Measurements from ENCODE around the gene CACNA1S. TPM values are rescaled to one million over a fixed set of nuclear protein-coding genes. Genes with fewer than 3 reads are reported as not detected.

Gene CACNA1S
- total RNA-seq, 1 donor from 2014 or later = 0.07 TPM

DNA sequence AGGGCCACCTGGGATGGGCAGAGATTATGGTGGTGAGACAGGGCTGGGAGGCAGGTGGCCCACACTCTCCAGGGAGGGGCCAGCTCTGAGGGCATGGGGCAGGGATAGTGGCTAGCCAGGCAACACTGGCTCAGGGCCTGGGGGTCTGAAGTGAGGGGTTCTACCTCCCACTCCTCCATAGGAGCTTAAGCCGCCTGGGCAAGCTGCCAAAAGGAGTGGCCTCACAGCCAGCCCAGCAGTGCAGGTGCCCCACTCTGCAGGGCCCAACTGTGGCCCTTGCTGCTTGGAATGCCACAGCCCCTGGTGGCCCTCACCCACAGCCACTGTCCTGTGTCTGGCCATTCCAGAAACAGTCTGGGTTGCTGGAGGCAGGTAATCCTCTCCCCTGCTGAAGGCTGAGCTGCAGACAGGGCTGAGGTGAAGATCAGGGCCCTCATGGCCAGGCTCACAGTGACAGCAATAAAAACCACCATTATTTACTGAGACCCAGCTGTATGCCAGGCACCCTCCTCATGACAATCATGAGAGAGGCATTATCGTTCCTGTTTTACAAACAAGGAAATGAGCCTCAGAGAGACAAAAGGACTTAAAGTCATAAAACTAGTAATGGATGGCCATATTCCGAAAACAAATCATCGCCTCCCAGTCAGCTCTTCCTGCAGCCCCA lies 119.7 kb downstream of the CACNA1S start:
- DNase-seq (ENCODE audit: low read depth, low spot score) = no peak
- peaks cover 7% of the 10 kb centered on the region for H3K36me3 Mint-ChIP-seq (ENCODE audit: low read depth)
- no peaks in the 10 kb centered on the region for H3K9me3 Mint-ChIP-seq
- no peak overlapping the region for H3K27ac Mint-ChIP-seq (ENCODE audit: unreplicated experiment)
- no peak overlapping the region for H3K4me3 Mint-ChIP-seq
- TF ChIP-seq, protein P1, sequence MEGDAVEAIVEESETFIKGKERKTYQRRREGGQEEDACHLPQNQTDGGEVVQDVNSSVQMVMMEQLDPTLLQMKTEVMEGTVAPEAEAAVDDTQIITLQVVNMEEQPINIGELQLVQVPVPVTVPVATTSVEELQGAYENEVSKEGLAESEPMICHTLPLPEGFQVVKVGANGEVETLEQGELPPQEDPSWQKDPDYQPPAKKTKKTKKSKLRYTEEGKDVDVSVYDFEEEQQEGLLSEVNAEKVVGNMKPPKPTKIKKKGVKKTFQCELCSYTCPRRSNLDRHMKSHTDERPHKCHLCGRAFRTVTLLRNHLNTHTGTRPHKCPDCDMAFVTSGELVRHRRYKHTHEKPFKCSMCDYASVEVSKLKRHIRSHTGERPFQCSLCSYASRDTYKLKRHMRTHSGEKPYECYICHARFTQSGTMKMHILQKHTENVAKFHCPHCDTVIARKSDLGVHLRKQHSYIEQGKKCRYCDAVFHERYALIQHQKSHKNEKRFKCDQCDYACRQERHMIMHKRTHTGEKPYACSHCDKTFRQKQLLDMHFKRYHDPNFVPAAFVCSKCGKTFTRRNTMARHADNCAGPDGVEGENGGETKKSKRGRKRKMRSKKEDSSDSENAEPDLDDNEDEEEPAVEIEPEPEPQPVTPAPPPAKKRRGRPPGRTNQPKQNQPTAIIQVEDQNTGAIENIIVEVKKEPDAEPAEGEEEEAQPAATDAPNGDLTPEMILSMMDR (conservative IDR thresholded peaks at IDR 0.05) = no peak
- no peaks in the 10 kb centered on the region for H3K27me3 Mint-ChIP-seq (ENCODE audit: low read depth)
- peaks cover 11% of the 10 kb centered on the region for H3K4me1 Mint-ChIP-seq

GRCh38 chr1:200991097-200991614 lies 121.1 kb downstream of the CACNA1S start:
- H3K9me3 Mint-ChIP-seq = no peaks in the 10 kb centered on the region
- no peaks in the 10 kb centered on the region for H3K27me3 Mint-ChIP-seq (ENCODE audit: low read depth)
- H3K36me3 Mint-ChIP-seq (ENCODE audit: low read depth) = peaks cover 4% of the 10 kb centered on the region
- TF ChIP-seq, protein P1 (conservative IDR thresholded peaks at IDR 0.05) = no peak
- peak overlapping the region; percentile 43 for H3K27ac Mint-ChIP-seq (ENCODE audit: unreplicated experiment)
- no peak overlapping the region for H3K4me3 Mint-ChIP-seq
- H3K4me1 Mint-ChIP-seq = peaks cover 11% of the 10 kb centered on the region
- DNase-seq (ENCODE audit: low read depth, low spot score) = no peak

DNA sequence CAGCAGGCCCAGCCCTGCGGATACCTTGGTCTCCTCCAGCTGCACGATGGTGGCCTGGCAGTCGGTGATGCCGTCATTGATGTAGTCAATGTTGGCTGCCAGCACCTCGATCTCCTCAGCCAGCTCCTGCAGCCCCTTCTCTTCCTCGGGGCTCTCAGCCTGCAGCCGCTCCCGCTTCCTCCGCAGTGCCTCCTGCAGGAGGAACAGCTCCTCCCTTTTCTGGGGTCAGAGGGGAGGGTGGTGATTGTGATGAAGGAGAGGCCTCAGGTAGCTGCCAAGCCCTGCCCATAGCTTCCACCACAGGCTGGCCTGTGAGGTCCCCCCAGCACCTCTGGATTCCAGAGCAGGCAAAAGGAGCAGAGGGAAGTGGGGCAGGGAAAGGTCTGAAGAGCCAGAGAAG lies 122.1 kb downstream of the CACNA1S start:
- Mint-ChIP-seq H3K4me1 (peaks cover 11% of the 10 kb centered on the region), H3K36me3 (ENCODE audit: low read depth) (peaks cover 4% of the 10 kb centered on the region), H3K27me3 (ENCODE audit: low read depth) (no peaks in the 10 kb centered on the region), H3K4me3 (no peak overlapping the region), H3K27ac (ENCODE audit: unreplicated experiment) (no peak overlapping the region), H3K9me3 (no peaks in the 10 kb centered on the region)
- DNase-seq (ENCODE audit: low read depth, low spot score) = no peak
- TF ChIP-seq, protein P1 (conservative IDR thresholded peaks at IDR 0.05) = no peak

Other genes starting within 250 kb of the CACNA1S start
- not detected in 2 replicates for gene GPR25, start 239.4 kb downstream of the CACNA1S start, total RNA-seq
- gene INAVA, start 217.5 kb downstream of the CACNA1S start, total RNA-seq = 50.4 and 51.8 TPM in 2 replicates
- 28.1 and 28.9 TPM in 2 replicates for gene KIF21B, start 88.7 kb downstream of the CACNA1S start, total RNA-seq
- gene ASCL5, start 14.8 kb upstream of the CACNA1S start, total RNA-seq = not detected in 2 replicates
- 78.1 and 89.4 TPM in 2 replicates for gene TMEM9, start 42.0 kb upstream of the CACNA1S start, total RNA-seq
- not detected in 2 replicates for gene IGFN1, start 78.4 kb upstream of the CACNA1S start, total RNA-seq
- gene PKP1, start 171.1 kb upstream of the CACNA1S start, total RNA-seq = not detected in 2 replicates

All from neural crest cell (in vitro differentiated cells).